PC-9 (cell line): ENCODE results near the gene TSHZ3.

ENCODE experiments used
- EZH2 ChIP-seq: fragments of 200-600 bp; sonication (generic); IDR thresholded peaks from 2 replicates; pipeline ENCODE4 v1.8.0; 2017; ENCODE audit warnings: antibody characterized with exemption, low read depth
- TF ChIP-seq, protein P1 (sequence below): fragments of 200-600 bp; sonication (generic); conservative IDR thresholded peaks from 2 replicates; pipeline ENCODE4 v1.6.1; 2017; ENCODE audit warnings: mixed run types, antibody characterized with exemption, mild to moderate bottlenecking, moderate library complexity

DNA sequence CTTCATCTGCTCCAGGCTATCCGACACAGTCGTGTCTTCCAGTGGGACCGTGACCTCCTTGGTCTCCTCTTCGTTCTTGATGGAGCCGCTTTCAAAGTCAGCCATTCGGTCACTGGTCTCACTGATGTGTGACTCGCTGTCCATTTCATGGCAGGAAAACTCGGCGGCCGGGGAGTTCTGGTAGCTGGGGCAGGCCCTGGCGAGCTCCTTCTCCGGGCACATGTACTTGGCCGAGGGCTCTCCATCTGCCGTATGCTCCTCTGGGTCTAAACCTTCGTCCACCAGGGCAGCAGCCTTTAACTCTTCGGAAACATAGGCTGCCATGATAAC lies 69.8 kb downstream of the TSHZ3 start:
- TF ChIP-seq, protein P1, sequence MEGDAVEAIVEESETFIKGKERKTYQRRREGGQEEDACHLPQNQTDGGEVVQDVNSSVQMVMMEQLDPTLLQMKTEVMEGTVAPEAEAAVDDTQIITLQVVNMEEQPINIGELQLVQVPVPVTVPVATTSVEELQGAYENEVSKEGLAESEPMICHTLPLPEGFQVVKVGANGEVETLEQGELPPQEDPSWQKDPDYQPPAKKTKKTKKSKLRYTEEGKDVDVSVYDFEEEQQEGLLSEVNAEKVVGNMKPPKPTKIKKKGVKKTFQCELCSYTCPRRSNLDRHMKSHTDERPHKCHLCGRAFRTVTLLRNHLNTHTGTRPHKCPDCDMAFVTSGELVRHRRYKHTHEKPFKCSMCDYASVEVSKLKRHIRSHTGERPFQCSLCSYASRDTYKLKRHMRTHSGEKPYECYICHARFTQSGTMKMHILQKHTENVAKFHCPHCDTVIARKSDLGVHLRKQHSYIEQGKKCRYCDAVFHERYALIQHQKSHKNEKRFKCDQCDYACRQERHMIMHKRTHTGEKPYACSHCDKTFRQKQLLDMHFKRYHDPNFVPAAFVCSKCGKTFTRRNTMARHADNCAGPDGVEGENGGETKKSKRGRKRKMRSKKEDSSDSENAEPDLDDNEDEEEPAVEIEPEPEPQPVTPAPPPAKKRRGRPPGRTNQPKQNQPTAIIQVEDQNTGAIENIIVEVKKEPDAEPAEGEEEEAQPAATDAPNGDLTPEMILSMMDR: no peak
- TF ChIP-seq EZH2: no peak
